ENCODE measurements around the gene LRP1B.

The LRP1B gene

DNA sequence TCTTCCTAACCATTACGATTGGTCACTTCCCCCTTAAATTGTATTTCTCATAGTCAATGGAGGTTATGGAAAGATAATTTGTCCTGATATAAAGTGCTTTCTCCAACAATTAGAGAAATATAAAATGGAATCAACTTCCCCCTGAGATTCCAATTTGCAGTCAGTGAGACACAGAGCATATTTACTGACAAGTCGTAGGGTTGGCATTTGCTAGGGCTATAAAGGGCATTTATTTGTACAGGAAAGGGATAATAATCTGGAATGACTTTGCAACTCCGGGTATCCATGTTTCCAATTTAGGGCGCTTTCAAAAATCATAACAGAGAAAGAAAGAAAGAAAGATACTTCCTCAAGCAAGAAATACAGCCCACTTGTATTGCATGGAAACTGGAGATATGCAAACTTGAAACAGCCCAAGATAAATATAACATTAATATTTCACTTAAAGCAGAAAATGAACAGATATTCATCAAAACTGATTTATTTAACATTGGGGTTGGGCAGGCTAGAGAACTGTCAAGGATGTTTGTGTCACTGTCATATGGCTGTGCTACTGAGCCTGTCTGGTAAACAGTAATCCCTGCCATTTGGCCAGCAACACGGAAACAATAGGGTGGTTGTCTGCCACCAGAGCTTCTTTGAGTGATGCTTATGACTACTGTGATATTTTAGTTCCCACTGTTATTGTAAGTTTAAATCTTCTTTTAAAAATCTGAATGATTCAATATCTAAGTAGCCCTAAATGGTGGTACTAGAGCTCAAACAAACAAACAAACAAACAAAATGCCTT is 621.8 kb downstream of the LRP1B start:
- no peak for DNase-seq (ENCODE audit: low read depth)

DNA sequence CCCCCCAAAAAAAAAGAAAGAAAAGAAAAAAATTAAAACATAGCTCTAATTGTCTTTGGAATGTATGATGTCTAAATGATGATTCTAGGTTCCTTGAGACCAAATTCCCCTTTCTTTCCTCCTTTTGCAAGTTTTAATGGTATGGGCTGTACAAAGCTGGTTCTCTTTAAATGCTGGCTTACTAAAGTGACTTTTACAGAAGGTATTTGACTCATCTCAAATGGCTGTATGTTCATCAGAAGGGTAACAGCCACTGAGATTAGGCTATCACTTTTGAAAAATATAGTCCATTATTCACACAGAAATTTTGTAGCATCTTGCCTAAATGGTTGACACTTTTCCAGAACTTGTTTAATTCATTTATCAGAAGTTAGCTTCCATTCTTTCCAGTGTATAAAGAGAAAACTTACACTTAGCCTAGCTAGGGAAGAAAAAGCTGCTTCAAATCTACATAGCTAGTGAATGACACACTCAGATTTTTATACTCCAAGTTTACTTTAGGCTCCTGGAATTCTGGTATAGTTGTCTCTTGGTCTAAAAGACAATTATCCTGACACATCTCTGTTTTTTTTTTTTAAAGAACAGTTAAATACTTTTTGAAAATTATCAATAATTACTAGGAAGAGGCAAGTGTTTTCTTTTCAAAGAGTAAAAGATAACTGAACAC is 622.6 kb downstream of the LRP1B start:
- DNase-seq (ENCODE audit: low read depth) = no peak

DNA sequence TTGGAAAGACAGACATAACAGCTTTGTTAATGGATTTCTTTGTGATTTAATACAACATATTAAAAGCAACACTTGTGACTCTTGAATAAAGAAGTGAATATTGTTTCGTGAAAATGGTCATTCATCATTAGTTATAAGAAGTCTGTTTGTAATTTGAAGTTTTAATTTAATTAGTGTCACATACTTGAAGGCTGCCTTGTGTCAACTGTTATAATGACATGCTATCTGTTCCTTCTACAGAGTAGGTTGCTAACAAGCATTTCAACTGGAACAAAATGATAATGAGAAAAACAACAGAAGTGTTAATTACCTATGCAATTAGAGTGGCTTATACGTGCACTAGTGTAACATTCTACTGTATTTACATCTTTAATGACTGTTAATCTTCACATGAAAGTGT is 624.7 kb downstream of the LRP1B start:
- no peak for DNase-seq (ENCODE audit: low read depth)

DNA sequence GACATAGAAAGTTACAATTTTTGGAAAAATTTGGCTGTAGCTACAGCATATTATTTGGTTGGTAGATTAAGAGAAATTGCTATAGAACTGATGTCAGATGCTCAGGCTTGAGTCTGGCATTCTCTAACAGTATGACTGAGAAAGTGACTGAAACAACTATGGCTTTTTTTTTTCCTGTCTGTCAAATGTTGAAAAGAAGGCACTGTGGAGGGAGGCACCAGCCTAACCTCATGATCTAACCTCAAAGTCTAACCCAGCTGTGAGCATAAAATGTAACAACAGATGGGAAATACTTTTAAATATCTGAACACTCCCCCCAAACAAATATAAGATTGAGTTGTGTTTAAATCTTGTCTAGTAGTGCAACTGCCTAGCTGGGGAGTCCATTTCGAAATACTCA is 629.1 kb downstream of the LRP1B start:
- no peak for DNase-seq (ENCODE audit: low read depth)

DNA sequence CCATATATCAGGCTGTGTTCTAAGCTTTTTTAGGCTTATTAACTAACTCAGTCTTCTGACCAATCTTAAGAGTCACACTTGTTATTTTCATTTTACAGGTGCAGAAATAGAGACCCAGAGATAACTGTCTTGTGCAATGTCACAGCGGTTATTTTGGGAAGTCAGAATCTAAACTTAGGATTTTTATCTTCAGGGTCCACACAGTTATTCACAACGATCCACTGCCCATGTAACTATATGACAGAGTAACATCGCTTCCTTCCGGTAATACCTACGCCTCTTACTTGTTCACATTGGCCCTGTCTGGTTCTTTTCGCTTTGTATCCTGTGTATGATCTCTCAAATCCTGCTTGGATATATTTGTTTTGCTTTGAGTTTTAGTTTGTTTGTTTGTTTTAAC is 631.7 kb downstream of the LRP1B start:
- no peak for DNase-seq (ENCODE audit: low read depth)

DNA sequence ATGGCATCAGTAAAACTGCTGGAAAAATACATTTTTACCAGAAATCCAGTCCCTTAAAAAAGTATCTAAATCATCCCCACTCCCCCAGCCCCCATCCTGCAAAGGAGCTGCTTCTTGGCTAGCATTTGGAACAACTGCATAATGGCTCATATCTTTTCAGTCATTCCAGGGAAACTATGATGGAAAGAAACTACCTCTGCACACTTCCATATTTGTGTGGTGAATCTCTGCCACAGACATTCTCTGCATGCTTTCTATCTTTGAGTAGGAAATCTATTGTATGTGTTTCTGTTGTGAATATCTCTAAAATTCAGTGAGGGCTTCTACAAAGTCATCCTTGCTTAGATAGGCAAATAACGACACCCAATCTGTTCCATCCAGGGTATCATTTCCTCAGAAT is 632.3 kb downstream of the LRP1B start:
- no peak for DNase-seq (ENCODE audit: low read depth)

DNA sequence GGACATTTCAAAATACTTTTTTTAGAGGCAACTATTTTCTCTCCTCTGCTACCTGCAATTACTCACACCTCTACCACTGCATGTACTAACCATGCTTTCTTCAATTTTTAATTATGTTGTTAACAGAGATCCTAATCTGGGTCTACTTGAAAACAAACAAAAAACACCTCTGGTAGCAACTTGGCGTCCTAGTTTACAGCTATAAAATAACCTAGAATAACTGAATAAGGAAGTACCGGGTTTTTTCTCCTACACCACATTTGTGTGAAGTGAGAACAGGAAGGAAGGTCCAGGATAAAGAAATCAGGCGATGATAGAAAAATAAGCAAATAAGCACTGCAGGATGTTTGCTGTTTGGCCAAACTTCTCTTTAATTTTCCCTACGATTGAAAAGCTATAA is 633.5 kb downstream of the LRP1B start:
- DNase-seq (ENCODE audit: low read depth) = no peak

DNA sequence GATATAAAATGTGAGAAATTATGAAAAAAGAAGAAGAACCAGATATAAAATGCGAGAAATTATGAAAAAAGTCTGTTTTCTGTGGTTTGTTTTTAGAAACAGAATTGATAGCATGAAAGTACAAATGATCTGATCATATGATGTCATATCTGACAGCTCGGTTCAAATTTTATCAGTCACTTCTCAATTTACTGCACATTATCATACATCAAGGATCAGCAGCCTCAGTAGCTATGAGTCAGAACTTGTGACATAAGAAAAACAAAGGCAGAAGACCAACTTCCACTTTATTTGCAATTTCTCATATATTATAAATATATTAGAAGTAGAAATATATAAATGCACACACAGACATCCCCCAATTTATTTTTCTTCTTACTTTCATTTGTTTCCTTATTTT is 634.0 kb downstream of the LRP1B start:
- no peak for DNase-seq (ENCODE audit: low read depth)

DNA sequence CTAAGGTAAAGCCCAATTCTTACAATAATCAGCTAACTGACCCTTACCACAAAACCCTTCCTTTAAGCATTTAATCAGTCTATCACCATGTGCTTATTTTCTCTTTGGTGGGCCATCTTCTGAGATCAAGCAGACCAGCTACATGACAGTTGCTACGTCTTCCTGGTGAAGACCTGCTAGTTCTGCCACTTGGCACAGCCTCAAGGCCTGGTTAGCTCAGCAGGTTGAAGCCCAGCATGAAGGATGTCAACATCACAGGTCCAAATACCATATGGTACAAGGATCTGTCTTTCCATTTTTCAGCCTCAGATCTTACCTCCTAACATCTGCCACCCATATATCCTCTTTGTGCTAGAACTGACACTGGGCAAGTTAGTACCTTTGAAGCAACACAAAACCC is 636.9 kb downstream of the LRP1B start:
- DNase-seq (ENCODE audit: low read depth) = no peak

DNA sequence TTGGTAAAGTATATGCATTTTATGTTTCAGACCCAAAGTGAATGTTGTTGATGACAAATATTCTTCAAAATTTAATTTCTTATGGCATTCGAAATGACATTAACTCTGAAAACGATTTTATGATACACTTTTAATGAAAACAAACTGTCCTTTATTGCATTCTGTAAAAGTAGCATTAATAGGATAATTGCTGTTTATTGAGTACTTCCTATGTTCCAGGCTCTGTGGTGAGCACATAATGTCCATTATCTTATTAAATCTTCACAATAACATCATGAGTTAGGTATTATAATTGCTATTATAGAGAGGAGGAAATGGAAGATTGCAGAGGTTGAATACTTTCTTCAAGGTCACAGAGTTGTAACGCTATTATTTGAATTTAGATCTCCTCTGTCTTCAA is 638.0 kb downstream of the LRP1B start:
- no peak for DNase-seq (ENCODE audit: low read depth)

DNA sequence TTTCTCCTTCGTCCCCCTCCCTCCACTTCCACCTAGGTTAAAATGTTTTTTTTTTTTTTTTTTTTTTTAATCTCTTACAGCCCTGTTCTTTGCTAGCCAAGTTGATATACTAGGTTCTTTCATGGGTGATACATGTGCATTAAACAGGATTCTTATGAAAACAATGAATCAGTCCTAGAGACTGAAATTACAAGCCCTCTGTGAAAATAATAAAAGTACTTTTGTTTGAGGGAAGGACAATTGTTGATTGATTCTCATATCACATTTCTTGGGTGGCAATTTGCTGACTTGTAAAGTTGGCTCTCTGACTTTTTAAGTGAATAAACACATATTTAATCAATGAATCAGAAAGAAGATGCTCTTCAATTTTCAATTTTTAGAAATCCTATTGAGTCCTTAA is 639.9 kb downstream of the LRP1B start:
- no peak for DNase-seq (ENCODE audit: low read depth)

DNA sequence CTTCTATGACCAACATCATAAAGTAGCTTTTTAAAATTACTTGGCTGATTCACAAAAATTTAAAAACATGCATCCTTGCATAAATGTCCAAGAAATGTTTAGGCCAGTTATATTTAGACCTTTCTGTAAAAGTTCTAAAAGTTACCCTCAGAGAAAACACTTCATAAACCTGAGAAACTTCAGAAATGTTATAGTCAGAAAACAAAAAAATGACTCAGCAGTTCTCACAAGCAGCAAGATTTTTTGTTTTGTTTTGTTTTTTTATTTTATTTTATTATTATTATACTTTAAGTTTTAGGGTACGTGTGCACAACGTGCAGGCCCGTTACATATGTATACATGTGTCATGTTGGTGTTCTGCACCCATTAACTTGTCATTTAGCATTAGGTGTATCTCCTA is 648.1 kb downstream of the LRP1B start:
- no peak for DNase-seq (ENCODE audit: low read depth)

DNA sequence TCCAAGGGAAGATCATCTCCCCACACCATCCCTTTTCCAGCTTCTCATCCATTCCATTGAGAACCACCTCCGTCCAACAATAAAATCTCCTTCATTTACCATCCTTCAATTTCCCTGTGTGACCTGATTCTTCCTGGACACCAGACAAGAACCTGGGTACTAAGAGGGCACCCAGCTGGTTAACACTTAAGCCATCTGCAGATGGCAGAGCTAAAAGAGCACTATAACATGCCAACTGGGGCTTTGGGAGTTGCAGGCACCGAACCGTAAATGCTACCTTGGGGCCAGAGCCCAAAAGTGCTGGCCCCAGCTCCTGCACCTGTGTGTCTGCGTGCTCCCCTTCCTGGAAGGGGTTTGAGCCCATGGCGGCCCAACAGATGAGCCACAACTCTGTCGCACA is 655.0 kb downstream of the LRP1B start:
- DNase-seq (ENCODE audit: low read depth) = no peak

DNA sequence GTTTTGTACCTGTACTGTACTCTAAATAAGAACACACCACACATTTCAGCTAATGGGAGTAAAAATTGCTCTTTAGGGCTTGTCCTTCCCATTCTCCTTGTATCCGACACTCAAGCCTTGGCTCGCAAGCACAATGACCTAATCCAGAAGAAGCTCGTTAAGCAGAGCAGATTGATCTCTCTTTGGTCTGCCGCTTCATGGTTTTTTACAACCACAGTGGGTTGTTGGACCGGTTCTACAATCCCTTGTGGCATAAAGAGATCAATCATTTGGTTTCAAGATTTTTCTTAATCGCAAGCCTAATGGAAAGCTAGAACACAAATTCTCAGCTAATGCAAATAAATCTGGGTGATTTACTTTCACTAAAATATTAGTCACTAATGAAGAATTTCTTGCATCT is 662.1 kb downstream of the LRP1B start:
- DNase-seq (ENCODE audit: low read depth) = no peak

DNA sequence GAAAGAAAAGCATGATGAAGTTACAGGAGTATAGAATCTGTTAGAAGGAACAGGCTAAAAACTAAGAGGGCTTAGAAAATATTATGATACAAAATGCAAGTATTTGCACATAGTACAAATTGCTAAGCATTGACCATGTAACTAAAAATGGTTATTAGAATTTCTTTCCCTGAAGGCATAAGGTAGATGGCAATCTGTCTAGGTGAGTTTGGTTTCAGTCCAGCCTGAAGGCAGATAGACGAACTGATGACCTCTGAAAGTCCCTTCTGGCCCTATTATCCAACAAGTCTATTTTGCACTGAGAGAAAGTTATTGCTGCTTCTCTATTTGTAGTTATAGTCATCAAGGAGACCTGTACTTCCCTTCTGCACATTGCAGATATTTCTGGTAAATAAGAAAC is 663.5 kb downstream of the LRP1B start:
- no peak for DNase-seq (ENCODE audit: low read depth)

DNA sequence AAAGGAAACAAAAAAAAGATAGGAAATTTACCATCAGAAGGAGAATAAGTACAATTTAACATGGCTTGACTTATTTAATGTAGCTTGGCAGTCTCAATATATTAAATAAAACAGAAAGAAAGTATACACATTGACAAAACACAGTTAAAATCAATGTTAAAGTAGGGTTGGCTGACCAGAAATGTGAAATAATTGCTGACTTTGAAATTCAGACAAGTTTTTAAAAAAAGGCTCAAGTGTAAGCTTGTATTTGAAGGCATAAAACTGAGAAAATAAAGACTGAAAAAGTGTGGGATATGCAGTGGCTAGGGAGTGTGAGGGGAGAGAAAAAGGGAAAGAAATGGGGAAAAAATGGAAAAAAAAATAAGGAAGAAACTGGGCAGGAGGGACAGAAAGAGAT is 665.8 kb downstream of the LRP1B start:
- no peak for DNase-seq (ENCODE audit: low read depth)

DNA sequence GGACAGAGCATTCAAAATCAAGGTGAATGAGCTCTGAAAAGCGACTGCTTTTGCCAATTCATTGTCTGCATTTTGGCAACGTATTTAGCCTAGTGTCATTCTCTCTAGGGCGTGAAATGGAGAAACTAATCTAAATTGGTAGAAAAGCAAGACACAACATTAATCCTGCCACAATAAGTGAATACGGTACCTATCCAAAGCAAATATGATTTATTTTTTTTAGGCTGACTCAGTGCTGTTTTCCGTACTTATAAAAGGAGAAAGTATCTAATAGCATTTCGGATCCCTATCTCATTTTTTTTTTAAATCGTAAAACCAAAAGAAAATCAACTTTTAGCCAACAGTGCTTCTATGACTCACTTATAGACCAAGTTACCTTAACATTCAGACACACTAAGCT is 672.5 kb downstream of the LRP1B start:
- no peak for DNase-seq (ENCODE audit: low read depth)

DNA sequence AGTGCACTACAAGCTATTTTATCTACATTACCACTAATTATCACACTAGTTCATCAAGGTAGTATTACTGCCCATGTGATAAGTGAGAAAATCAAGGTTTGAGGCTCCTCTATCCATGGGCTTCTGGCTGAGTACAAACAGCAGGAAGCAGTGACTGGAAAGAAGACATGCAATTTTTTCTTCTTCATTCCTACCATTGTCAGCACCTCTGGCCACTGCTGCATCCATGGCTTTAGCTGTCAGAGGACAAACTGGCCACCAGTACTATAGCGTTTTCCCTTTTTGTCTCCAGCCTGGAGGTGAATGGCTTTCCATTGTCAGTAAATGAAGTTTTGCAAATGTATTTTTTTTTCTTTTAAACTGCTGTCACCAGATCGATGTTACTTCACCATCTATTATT is 674.9 kb downstream of the LRP1B start:
- no peak for DNase-seq (ENCODE audit: low read depth)

DNA sequence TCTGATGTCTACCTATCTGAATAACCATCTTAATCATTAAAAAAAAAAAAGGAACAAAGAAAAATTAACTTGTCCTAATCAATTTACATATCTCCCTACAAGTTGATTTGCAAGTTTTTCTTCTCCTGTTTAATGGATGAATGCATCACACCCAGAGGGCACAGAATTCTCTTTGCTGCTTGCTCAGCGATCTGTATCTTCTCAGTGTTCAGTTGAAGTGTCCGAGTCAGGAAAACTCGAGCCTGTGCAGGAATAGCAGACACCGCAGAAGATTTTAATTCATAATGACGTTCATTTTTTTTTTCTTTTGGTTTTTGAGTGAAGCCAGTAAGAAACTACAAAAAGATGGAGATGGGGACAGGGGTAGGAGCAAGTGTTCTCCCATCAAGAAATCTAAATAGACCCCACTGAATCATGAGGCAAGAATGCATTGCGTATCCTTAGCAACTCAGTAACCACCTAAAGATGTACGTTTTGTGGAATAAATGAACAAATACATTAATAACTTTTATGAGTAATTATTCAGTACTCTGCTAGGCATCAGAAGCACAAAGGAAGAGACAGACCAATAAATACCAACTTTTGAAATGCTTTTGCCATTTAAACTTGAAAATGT is 675.5 kb downstream of the LRP1B start:
- DNase-seq (ENCODE audit: low read depth) = no peak

DNA sequence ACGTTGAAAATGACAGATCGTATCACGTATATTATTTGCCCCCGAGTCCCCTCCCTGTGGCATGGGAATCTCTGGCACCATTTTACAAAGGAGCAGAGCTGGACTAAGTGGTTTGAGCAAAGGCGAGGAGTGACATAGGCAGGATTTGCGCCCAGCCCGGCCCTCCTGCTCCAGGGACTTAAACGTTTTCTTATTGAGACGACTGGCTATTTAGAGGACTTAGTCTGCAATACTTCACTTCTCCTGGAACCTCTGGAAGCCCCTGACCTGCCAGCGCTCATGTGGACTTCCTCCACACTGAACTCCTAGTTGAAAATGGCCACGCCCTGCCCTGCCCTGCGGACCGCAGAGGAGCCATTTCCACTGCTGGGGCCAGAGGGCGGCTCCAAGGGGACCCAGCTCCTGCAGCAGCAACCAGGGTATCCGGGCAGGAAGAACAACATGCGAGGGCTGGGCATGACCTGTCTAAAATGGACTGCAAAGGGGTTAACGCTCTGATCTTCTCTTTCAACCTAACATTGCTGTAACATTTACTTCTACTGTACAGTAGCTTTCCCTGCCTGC is 690.7 kb downstream of the LRP1B start:
- no peak for DNase-seq (ENCODE audit: low read depth)

DNA sequence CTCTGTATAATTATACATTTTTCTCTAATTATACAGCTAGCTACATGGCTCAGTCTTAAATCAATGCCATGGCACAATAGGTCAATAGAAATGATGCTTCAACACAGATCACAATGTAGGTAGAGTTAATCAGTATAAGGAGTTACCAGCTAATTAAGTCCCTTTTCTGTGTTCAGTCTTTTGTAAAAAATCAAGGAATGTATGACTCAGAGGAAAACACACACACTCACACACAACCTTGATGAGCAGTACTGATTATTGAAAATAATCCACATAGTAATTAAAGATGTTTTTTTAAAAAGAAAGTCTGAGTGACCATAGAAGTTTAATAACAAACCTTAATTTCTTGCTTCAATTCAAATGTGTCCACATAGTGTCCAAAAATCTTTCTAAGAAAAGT is 691.3 kb downstream of the LRP1B start:
- DNase-seq (ENCODE audit: low read depth) = no peak

DNA sequence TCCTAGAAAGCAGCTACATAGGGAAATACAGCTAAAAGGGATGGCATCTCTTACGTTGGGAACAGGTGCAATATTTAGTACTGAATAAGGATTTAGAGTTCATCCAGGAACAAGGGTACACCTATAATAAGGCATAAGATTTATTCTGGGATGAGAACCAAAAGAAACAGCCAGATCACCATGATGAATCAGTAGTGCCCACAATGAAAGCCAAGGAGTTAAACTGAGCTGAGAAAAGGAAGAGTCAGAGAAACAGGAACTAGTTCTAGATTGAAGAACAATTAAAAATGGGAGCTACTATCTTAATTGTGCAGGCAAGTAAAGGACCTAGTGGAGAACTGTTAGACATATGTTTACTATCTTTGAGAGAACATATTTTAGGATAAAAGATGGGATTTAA is 692.3 kb downstream of the LRP1B start:
- no peak for DNase-seq (ENCODE audit: low read depth)

DNA sequence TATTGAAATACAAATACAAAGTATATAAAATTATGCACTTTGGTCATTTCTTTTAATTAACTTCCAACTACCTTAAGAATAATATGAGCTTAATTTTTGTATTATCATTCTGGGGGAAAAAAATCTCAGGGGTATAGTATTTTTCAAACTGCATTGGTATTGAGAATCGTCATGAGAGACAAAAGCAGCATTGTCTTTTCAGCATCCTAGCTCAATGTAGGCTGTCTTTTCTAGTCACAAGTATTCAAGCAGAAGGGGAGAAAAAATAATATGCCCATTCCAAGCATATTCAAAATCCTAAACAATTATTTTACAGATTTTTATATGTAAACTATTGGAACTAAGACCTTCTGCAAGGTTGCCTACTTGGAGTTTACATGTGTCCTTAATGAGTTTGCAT is 693.3 kb downstream of the LRP1B start:
- no peak for DNase-seq (ENCODE audit: low read depth)
